HG03159 (cell line): Measurements from ENCODE around the gene UNC13B.
"Not testable (repeated sequence)": the region's sequence is repeated elsewhere in the genome, so short reads cannot be mapped to it uniquely, and the experiment has no call there.

Source experiments
- ATAC-seq: cut with Tn5 transposase; IDR thresholded peaks from one replicate; pipeline ENCODE4 v1.9.1; 2021; ENCODE audit warnings: mild to moderate bottlenecking, moderate library complexity; ENCODE audit not compliant: unreplicated experiment

Gene UNC13B

GRCh38 chr9:35364817-35365585 is 203.2 kb downstream of the UNC13B start:
- ATAC-seq, result no peak

DNA sequence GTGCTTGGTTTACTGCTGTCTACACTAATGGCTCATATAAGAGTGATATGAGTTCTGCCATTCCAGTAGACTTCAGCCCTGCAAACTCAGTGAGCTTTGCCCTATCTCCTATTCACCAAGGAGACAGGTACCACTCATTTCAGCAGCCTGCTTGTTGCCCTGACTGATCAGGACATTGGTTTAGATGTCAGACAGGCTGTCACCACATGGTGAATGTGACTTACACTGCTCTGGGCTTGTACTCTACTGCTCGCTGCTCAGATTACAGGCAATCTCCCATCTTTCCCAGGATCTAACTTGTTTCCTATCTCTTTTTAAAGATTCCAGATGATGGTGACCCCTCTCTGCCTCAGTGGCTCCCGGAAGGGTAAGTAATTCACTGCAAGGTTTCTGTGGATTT is 204.8 kb downstream of the UNC13B start:
- no peak for ATAC-seq

GRCh38 chr9:35367451-35367850 is 205.6 kb downstream of the UNC13B start:
- ATAC-seq, result no peak

DNA sequence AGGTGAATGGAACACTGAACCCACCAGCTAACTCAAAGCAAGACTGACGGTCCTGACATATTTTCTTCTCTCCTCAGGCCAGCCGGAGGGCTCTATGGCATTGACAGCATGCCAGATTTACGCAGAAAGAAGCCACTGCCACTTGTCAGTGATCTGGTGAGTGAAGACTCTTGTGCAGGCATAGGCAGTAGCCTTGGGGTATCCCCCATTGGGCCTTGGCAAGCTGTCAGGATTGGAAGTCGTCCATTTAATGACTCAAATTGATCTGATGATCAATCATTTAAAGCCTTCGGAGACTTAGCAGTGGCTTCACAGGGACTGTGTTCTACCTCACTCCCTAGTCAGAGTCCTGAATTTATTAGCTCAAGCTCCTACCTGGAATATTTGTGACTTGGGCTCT is 208.4 kb downstream of the UNC13B start:
- no peak for ATAC-seq

- ATAC-seq, result no peak
Measured at GRCh38 chr9:35374436-35374835, 212.6 kb downstream of the UNC13B start.

- ATAC-seq, result no peak
Measured at GRCh38 chr9:35374910-35375309, 213.1 kb downstream of the UNC13B start.

DNA sequence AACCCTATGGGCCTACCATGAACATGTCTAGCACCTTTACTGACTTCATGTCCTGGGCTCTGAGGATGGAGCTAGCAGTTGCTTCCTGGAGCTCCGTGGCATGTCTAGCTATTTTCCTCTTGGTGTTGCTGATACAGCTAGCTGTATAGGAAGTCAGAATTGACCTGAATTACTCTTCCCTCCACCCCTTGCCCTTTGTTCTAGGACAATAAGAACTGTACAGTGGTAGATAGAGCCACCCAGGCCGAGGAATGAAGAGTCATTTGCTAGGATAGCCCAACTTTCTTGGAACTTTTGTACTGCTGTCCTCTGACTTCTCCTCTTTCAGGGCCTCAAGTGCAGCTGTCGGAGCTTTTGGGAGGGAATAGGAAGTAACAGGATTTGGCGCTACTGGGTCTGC is 218.2 kb downstream of the UNC13B start:
- no peak for ATAC-seq

- no peak for ATAC-seq
Measured at GRCh38 chr9:35380619-35381018, 218.8 kb downstream of the UNC13B start.

GRCh38 chr9:35385042-35385441 is 223.2 kb downstream of the UNC13B start:
- no peak for ATAC-seq

DNA sequence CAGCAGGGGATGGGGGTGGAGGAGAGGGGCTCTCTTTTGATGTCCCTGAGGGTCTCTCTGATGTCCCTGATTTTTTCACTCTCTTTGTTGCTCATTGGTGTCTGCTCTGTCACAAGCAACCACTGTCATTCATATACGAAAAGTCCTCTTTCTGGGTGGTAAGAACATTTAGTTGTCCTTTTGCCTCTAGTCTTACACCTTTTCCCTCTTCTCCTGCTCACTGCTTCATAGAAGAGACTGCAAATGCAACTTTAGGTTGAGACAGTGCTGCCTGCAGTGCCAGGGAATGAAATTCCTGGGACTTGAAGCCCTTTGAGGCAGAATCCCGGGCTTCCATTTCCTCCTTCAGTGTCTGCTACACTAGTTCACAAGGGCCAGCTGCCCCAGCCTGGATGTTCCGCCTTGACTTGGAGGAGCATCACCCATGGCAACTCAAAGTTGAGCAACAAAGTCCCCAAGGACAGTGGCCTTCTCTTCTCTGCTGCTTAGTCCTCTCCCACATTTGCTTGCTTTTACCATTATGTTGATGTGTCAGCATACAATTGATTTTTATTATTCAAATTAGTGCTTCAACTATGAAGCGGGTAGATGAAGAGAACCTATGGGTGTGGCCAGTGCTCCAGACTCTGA is 233.4 kb downstream of the UNC13B start:
- no peak for ATAC-seq

DNA sequence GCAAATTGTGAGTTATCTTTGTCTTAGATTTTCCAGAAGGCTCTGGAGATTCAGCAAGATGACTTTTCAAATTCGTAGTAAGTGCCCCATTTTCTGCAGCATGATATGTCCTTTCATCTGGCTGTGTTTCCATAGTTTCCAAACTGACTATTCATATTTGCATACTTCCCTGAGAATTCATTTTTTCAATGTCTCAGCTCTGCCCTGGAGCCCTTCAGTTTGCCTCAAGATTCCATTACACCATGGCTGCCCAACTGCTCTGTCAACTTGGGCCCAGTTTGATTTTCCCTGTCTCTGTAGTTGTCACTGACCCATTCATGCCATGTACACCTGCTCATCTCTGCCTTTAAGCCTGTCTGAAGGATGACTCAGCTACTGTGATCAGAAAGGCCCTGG is 233.9 kb downstream of the UNC13B start:
- ATAC-seq, result no peak

DNA sequence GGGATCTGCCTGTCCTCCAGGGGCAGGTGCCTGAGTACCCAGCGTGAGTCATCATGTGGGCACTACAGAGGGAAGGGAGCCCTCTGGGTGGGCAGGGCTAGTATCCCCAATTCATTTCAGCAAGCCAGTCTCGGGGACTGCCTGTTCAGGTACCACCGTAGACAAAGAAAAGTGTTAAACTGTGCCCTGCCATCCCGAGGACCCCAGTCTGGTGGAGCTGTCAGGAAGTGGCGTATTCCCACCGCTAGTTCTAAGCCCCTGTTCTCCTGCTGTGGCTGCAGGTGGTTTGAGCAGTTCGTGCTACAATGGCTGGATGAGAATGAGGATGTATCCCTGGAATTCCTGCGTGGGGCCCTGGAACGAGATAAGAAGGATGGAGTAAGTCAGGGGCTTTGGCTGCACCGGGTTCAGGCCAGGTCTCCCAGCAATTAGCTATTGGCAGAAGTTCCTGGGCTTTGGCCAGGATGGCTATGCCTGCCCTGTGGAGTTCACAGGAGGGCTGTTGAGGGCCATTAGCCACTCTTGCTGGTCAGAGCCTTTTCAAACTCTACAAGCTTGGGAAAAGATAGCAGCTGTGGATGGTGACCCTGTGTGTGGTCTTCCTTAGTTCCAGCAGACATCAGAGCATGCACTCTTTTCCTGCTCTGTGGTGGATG is 234.9 kb downstream of the UNC13B start:
- ATAC-seq, result no peak

DNA sequence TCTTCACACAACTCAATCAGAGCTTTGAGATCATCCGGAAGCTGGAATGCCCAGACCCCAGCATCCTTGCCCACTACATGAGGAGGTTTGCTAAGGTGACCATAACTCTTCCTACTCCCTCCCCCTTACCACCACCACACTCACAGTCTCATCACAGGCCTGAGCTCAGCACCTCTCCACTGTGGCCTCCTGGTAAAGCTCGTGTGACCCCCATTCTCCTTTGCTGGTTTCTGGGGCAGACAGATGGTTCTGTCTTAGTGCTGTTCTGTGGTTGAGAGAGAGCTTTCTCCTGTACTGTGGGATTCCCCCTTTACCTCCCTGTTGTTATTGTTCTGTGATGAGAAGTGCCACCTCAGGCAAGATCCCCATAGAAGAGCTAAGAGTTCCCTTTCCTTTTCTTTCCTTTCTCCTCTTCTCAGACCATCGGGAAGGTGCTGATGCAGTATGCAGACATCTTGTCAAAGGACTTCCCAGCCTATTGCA is 235.4 kb downstream of the UNC13B start:
- ATAC-seq, result no peak

- ATAC-seq, result no peak
Measured at GRCh38 chr9:35397923-35398322, 236.1 kb downstream of the UNC13B start.

DNA sequence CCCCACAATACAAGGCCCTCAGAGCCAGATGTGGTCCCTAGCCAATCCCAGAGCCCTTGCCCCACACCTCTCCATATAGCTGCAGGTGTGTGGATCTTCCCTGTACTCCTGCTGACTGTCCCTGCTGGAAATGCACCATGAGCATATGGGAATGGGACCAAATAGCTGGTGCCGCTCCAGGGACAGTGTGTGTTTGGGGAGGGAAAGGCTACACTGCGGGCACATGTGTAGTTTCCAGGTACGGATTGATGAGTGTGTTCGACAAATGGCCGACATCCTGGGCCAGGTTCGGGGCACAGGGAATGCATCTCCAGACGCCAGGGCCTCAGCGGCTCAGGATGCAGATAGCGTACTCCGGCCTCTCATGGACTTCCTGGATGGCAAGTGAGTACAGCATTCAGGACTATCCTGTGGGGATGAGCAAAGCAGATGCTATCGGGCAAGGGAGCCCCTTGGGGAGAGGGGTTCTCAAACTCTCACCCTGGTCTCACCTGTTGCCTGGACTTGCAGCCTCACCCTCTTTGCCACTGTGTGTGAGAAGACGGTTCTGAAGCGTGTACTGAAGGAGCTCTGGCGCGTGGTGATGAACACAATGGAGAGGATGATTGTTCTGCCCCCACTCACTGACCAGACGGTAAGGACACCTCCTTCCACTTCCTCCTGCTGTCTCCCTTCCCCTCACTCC is 237.0 kb downstream of the UNC13B start:
- ATAC-seq, result no peak

- ATAC-seq, result no peak
Measured at GRCh38 chr9:35404865-35405264, 243.1 kb downstream of the UNC13B start.

GRCh38 chr9:35406183-35406959 is 244.6 kb downstream of the UNC13B start:
- ATAC-seq, result no peak

DNA sequence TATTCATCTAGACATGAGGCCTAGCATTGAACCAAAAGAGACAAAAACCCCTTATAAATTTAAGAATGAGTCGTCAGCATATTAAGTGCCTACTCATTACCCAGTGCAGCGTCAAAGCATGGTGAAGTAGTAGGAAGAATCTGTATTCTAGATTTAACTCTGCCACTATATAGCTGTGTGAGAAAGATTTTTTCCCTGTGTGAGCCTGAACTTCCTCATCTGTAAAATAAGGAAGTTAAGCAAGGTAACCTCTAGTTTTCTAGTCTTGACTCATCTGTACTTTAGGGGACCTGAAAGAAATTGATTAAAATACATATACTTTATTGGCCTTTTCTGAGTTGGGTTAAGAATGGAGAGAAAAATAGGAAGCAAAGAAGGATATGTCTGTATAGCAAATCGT is 246.0 kb downstream of the UNC13B start:
- ATAC-seq, result no peak

DNA sequence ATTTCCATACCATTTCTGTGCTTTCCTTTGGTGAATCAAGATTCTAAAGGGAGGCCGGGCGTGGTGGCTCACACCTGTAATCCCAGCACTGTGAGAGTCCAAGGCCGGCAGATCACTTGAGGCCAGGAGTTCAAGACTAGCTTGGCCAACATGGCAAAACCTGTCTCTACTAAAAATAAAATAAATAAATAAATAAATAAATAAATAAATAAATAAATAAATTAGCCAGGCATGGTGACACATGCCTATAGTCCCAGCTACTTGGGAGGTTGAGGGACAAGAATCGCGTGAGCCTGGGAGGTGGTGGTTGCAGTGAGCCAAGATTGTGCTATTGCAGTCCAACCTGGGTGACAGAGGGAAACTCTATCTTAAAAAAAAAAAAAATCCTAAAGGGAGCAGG is 247.6 kb downstream of the UNC13B start:
- not testable (repeated sequence) for ATAC-seq

DNA sequence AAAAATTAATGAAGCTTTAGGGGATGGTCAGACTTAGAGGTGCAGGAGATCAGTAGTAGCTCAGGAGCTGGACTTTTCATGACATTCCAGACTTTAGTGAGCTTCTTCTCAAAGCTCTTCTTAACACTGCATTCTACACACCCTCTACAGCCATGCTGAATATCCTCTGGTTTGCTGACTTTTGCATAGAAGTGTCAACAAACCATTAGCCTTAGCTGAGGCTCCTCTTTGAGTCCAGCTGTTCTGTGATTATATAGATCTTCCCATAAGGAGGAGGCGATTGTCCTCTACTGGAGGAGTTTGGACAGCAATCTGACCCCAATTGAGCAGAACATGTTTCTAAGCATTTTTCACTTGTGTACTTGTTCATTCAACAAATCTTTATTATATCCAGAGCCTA is 253.1 kb downstream of the UNC13B start:
- no peak for ATAC-seq
